Activated CD8-positive, alpha-beta memory T cell treated with anti-CD3 and anti-CD28 coated beads for 4 hours (primary cell): ENCODE results near the gene AFP.

Source experiments
- DNase-seq, 2 donors: peaks; one replicate each; pipeline ENCODE4 v3.0.0-alpha.2; 2020; ENCODE audit warnings: low read depth in 2 of 2

AFP gene

GRCh38 chr4:73458184-73459047 lies 22.4 kb downstream of the AFP start:
- DNase-seq = no peak

GRCh38 chr4:73459048-73459421 lies 23.0 kb downstream of the AFP start:
- no peak for DNase-seq

GRCh38 chr4:73460913-73461522 lies 25.0 kb downstream of the AFP start:
- no peak for DNase-seq

GRCh38 chr4:73468170-73468569 lies 32.1 kb downstream of the AFP start:
- no peak for DNase-seq

- DNase-seq = no peak
Measured at GRCh38 chr4:73470728-73471127, 34.7 kb downstream of the AFP start.

- no peak for DNase-seq
Measured at GRCh38 chr4:73477176-73477575, 41.2 kb downstream of the AFP start.

GRCh38 chr4:73479323-73479722 lies 43.3 kb downstream of the AFP start:
- DNase-seq = no peak

GRCh38 chr4:73481358-73481757 lies 45.3 kb downstream of the AFP start, which contains the start of gene AFM:
Gene AFM, plus strand, starts transcription at chr4:73481745. Its CDS starts 31 bp downstream, at chr4:73481776.
- DNase-seq = no peak

GRCh38 chr4:73485085-73485484 lies 49.1 kb downstream of the AFP start:
- no peak for DNase-seq

GRCh38 chr4:73485596-73485995 lies 49.6 kb downstream of the AFP start:
- DNase-seq = no peak

GRCh38 chr4:73486497-73486896 lies 50.5 kb downstream of the AFP start:
- DNase-seq = no peak

GRCh38 chr4:73487233-73487632 lies 51.2 kb downstream of the AFP start:
- DNase-seq = no peak

GRCh38 chr4:73499996-73500765 lies 64.2 kb downstream of the AFP start:
- DNase-seq = no peak

- DNase-seq = no peak
Measured at GRCh38 chr4:73501664-73502265, 65.7 kb downstream of the AFP start.

- no peak for DNase-seq
Measured at GRCh38 chr4:73505567-73505966, 69.5 kb downstream of the AFP start.
